Measurements from ENCODE around the gene BMP7.
"Not testable (repeated sequence)": the region's sequence is repeated elsewhere in the genome, so short reads cannot be mapped to it uniquely, and the experiment has no call there.

DNA sequence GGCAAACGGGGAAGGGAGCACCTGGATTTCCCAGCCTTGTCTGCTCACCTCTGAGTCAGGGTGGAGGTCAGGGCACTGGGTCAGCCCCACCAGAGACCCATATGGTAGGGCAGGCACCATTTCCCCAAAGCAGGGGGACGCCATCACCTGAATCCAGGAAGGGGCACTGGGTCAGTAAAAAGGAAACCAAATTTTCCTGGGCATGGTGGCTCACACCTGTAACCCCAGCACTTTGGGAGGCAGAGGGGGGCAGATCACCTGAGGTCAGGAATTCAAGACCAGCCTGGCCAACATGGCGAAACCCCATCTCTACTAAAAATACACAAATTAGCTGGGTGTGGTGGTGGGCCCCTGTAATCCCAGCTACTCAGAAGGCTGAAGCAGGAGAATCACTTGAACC lies 13.1 kb upstream of the BMP7 start:
- TF ChIP-seq, protein P1, sequence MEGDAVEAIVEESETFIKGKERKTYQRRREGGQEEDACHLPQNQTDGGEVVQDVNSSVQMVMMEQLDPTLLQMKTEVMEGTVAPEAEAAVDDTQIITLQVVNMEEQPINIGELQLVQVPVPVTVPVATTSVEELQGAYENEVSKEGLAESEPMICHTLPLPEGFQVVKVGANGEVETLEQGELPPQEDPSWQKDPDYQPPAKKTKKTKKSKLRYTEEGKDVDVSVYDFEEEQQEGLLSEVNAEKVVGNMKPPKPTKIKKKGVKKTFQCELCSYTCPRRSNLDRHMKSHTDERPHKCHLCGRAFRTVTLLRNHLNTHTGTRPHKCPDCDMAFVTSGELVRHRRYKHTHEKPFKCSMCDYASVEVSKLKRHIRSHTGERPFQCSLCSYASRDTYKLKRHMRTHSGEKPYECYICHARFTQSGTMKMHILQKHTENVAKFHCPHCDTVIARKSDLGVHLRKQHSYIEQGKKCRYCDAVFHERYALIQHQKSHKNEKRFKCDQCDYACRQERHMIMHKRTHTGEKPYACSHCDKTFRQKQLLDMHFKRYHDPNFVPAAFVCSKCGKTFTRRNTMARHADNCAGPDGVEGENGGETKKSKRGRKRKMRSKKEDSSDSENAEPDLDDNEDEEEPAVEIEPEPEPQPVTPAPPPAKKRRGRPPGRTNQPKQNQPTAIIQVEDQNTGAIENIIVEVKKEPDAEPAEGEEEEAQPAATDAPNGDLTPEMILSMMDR (IDR thresholded peaks at IDR 0.05): not testable (repeated sequence)
- not testable (repeated sequence) for TF ChIP-seq POLR2A (IDR thresholded peaks at IDR 0.05)

Data from uterus (tissue), 2 donors.